ENCODE data around the gene WDR54. TPM values are rescaled to one million over a fixed set of nuclear protein-coding genes. Genes with fewer than 3 reads are reported as not detected.

The WDR54 gene
- polyA plus RNA-seq, 3 donors: 7.1 to 11.7 (median 7.9) TPM

- Histone ChIP-seq H2AFZ (ENCODE audit: insufficient read depth, low read depth, low read length, poor library complexity, severe bottlenecking) (peak overlapping the region; percentile 90), H3K27ac (ENCODE audit: low read depth in 1 of 2, low read length in 2 of 2) (no peak overlapping the region), H3K79me2 (ENCODE audit: insufficient read depth, low read length) (peaks cover 41% of the 10 kb centered on the region), H3K27me3 (ENCODE audit: control insufficient read depth in 2 of 2, insufficient read depth in 2 of 2, low read length in 2 of 2) (no peaks in the 10 kb centered on the region), H3K9ac (ENCODE audit: insufficient read depth, low read length, poor library complexity, severe bottlenecking) (no peak overlapping the region), H3K4me3 (replicated peaks in 1 of 3; ENCODE audit: low read depth in 2 of 3, low read length in 3 of 3) (no peak overlapping the region), H3K9me3 (replicated peaks in 1 of 2; ENCODE audit: control insufficient read depth in 1 of 2, insufficient read depth in 1 of 2, low read length in 2 of 2) (no peaks in the 10 kb centered on the region), H3K4me1 (ENCODE audit: control insufficient read depth in 1 of 2, insufficient read depth in 2 of 2, low read length in 2 of 2) (peaks cover 9 to 16% of the 10 kb centered on the region in 2 donors), H4K20me1 (ENCODE audit: insufficient read depth, low read length) (peaks cover 16% of the 10 kb centered on the region), H3K4me2 (replicated peaks; ENCODE audit: extremely low read depth, low read length, poor library complexity, severe bottlenecking) (no peak overlapping the region), H3K36me3 (replicated peaks in 1 of 2; ENCODE audit: control insufficient read depth in 1 of 2, insufficient read depth in 2 of 2, low read length in 2 of 2) (no peaks in the 10 kb centered on the region)
- Mint-ChIP-seq H3K4me1 (peaks cover 8% of the 10 kb centered on the region), H3K27ac (peak overlapping the region in 1 of 7 donors; percentile 27), H3K36me3 (no peaks in the 10 kb centered on the region), H3K27me3 (ENCODE audit: low read depth in 3 of 3) (no peaks in the 10 kb centered on the region), H3K9me3 (no peaks in the 10 kb centered on the region), H3K4me3 (no peak overlapping the region)
- no peak for TF ChIP-seq CTCF (IDR thresholded peaks at IDR 0.05)
- intact Hi-C loops (cut with micrococcal nuclease): loop anchor here in 1 of 2 donors (10.0 kb wide), 2 partner anchors 152 to 568 kb away; partner anchors contain the start of gene STAMBP
- 80% methylated on average over 10 of the region's 13 CpGs for WGBS (ENCODE audit: insufficient coverage)
- DNase-seq: no peak
Measured at GRCh38 chr2:74392449-74392743, 29.1 kb upstream of the WDR54 start.

GRCh38 chr2:74393525-74393924 is 28.0 kb upstream of the WDR54 start:
- Histone ChIP-seq H3K27me3 (ENCODE audit: control insufficient read depth in 2 of 2, insufficient read depth in 2 of 2, low read length in 2 of 2) (no peaks in the 10 kb centered on the region), H3K4me3 (replicated peaks in 1 of 3; ENCODE audit: low read depth in 2 of 3, low read length in 3 of 3) (no peak overlapping the region), H3K4me2 (replicated peaks; ENCODE audit: extremely low read depth, low read length, poor library complexity, severe bottlenecking) (no peak overlapping the region), H3K79me2 (ENCODE audit: insufficient read depth, low read length) (peaks cover 30% of the 10 kb centered on the region), H2AFZ (ENCODE audit: insufficient read depth, low read depth, low read length, poor library complexity, severe bottlenecking) (no peak overlapping the region), H3K4me1 (ENCODE audit: control insufficient read depth in 1 of 2, insufficient read depth in 2 of 2, low read length in 2 of 2) (peaks cover 9 to 16% of the 10 kb centered on the region in 2 donors), H3K9me3 (replicated peaks in 1 of 2; ENCODE audit: control insufficient read depth in 1 of 2, insufficient read depth in 1 of 2, low read length in 2 of 2) (no peaks in the 10 kb centered on the region), H4K20me1 (ENCODE audit: insufficient read depth, low read length) (peaks cover 6% of the 10 kb centered on the region), H3K9ac (ENCODE audit: insufficient read depth, low read length, poor library complexity, severe bottlenecking) (no peak overlapping the region), H3K27ac (ENCODE audit: low read depth in 1 of 2, low read length in 2 of 2) (no peak overlapping the region), H3K36me3 (replicated peaks in 1 of 2; ENCODE audit: control insufficient read depth in 1 of 2, insufficient read depth in 2 of 2, low read length in 2 of 2) (no peaks in the 10 kb centered on the region)
- peaks cover 0 to 3% (median 0%) of the 10 kb centered on the region in 3 donors for H3K27me3 Mint-ChIP-seq (ENCODE audit: low read depth in 3 of 3)
- no peak overlapping the region for H3K27ac Mint-ChIP-seq
- H3K36me3 Mint-ChIP-seq: no peaks in the 10 kb centered on the region
- intact Hi-C loops (cut with micrococcal nuclease): loop anchor here in 1 of 2 donors (10.0 kb wide), 2 partner anchors 151 to 569 kb away; partner anchors contain the start of gene STAMBP
- no peaks in the 10 kb centered on the region for H3K9me3 Mint-ChIP-seq
- WGBS (ENCODE audit: insufficient coverage): no CpG with 5 or more reads among the region's 1 CpG
- no peak for DNase-seq
- H3K4me3 Mint-ChIP-seq: no peak overlapping the region
- TF ChIP-seq CTCF (IDR thresholded peaks at IDR 0.05): no peak
- peaks cover 8% of the 10 kb centered on the region for H3K4me1 Mint-ChIP-seq

Measured in CD14-positive monocyte (primary cell).